ENCODE data around the gene IQGAP2. TPM values are rescaled to one million over a fixed set of nuclear protein-coding genes. Genes with fewer than 3 reads are reported as not detected.
A peak's percentile ranks its signal among the peaks of the same experiment; 100 is the strongest.

Gene IQGAP2
- total and polyA plus RNA-seq, 2 donors (not counting 1 experiment from before 2014, with no cell fraction given), result 8.1 to 15.0 TPM

GRCh38 chr5:76718880-76719279, 315.8 kb downstream of the IQGAP2 start:
- no peak overlapping the region for H3K27ac Mint-ChIP-seq
- peaks cover 32% of the 10 kb centered on the region for H3K4me1 Mint-ChIP-seq
- Histone ChIP-seq H4K20me1 (ENCODE audit: control insufficient read depth, insufficient read depth, low read length, poor library complexity, severe bottlenecking) (no peaks in the 10 kb centered on the region), H2AFZ (ENCODE audit: insufficient read depth, low read depth, low read length, poor library complexity, severe bottlenecking) (no peak overlapping the region), H3K27me3 (replicated peaks in 1 of 4; ENCODE audit: control extremely low read depth in 1 of 4, control insufficient read depth in 3 of 4, insufficient read depth in 4 of 4, low read length in 3 of 4) (peaks cover 0 to 42% (median 25%) of the 10 kb centered on the region in 4 experiments), H3K4me3 (ENCODE audit: control extremely low read depth in 1 of 5, extremely low read depth in 1 of 5, insufficient read depth in 1 of 5, low read depth in 2 of 5, low read length in 4 of 5) (no peak overlapping the region), H3K9ac (ENCODE audit: low read length) (no peak overlapping the region), H3K27ac (ENCODE audit: low read length in 2 of 2) (no peak overlapping the region), H3K9me3 (ENCODE audit: control extremely low read depth in 1 of 3, control insufficient read depth in 2 of 3, insufficient read depth in 1 of 3, low read length in 2 of 3) (peaks cover 0 to 9% (median 0%) of the 10 kb centered on the region in 3 donors), H3K36me3 (replicated peaks in 1 of 2; ENCODE audit: control extremely low read depth in 1 of 2, control insufficient read depth in 1 of 2, extremely low read depth in 1 of 2, insufficient read depth in 2 of 2, low read length in 1 of 2) (no peaks in the 10 kb centered on the region), H3K79me2 (ENCODE audit: control insufficient read depth, insufficient read depth, low read length) (no peaks in the 10 kb centered on the region), H3K4me2 (replicated peaks; ENCODE audit: low read depth, low read length, poor library complexity, severe bottlenecking) (no peak overlapping the region), H3K4me1 (ENCODE audit: control insufficient read depth in 2 of 2, insufficient read depth in 2 of 2, low read length in 2 of 2) (peaks cover 25 to 28% of the 10 kb centered on the region in 2 donors)
- ATAC-seq (ENCODE audit: low read depth), result no peak
- no peaks in the 10 kb centered on the region for H3K9me3 Mint-ChIP-seq (ENCODE audit: insufficient read depth)
- H3K27me3 Mint-ChIP-seq, result peaks cover 39% of the 10 kb centered on the region
- CTCF ChIA-PET, result interaction anchor here (2.5 kb wide), 1 partner anchor 56 kb away, joined by 6 read pairs; no protein-coding TSS in a partner anchor
- intact Hi-C loops (cut with micrococcal nuclease), result loop anchor here (10.0 kb wide), 1 partner anchor 776 kb away; the partner anchor contains the start of gene WDR41
- no peak for DNase-seq
- 95% methylated on average over 4 of the region's 4 CpGs for WGBS (ENCODE audit: insufficient coverage)
- H3K4me3 Mint-ChIP-seq, result no peak overlapping the region
- TF ChIP-seq CTCF (IDR thresholded peaks at IDR 0.05), result no peak
- no peak for TF ChIP-seq EZH2 (IDR thresholded peaks at IDR 0.05; ENCODE audit: borderline replicate concordance, insufficient read depth, low read depth, low read length, poor library complexity, severe bottlenecking)
- POLR2A ChIA-PET, result interaction anchor here (0.6 kb wide), 1 partner anchor 1837 kb away, joined by 3 read pairs; no protein-coding TSS in a partner anchor

- no peaks in the 10 kb centered on the region for H4K20me1 ChIP-seq (ENCODE audit: control insufficient read depth, insufficient read depth, low read length, poor library complexity, severe bottlenecking)
- Mint-ChIP-seq H3K4me3 (no peak overlapping the region), H3K27ac (no peak overlapping the region), H3K27me3 (peaks cover 28% of the 10 kb centered on the region), H3K4me1 (peaks cover 16% of the 10 kb centered on the region), H3K9me3 (ENCODE audit: insufficient read depth) (no peaks in the 10 kb centered on the region)
- no peak overlapping the region for H3K9ac ChIP-seq (ENCODE audit: low read length)
- intact Hi-C loops (cut with micrococcal nuclease), result loop anchor here (2.0 kb wide), 1 partner anchor 14 kb away; no protein-coding TSS in a partner anchor
- ATAC-seq (ENCODE audit: low read depth) (peak; percentile 43), DNase-seq (peak; percentile 26)
- ChIA-PET CTCF (interaction anchor here (0.5 to 1.0 kb wide), 2 partner anchors 54 to 382 kb away, joined by 3 read pairs; no protein-coding TSS in a partner anchor), POLR2A (no interaction called here)
- H3K27me3 ChIP-seq (replicated peaks in 1 of 4; ENCODE audit: control extremely low read depth in 1 of 4, control insufficient read depth in 3 of 4, insufficient read depth in 4 of 4, low read length in 3 of 4), result peaks cover 0 to 26% (median 17%) of the 10 kb centered on the region in 4 experiments
- H3K4me2 ChIP-seq (replicated peaks; ENCODE audit: low read depth, low read length, poor library complexity, severe bottlenecking), result no peak overlapping the region
- no peaks in the 10 kb centered on the region for H3K79me2 ChIP-seq (ENCODE audit: control insufficient read depth, insufficient read depth, low read length)
- 45% methylated on average over 5 of the region's 10 CpGs for WGBS (ENCODE audit: insufficient coverage)
- TF ChIP-seq CTCF (IDR thresholded peaks at IDR 0.05), result no peak
- TF ChIP-seq EZH2 (IDR thresholded peaks at IDR 0.05; ENCODE audit: borderline replicate concordance, insufficient read depth, low read depth, low read length, poor library complexity, severe bottlenecking), result no peak
- H3K27ac ChIP-seq (ENCODE audit: low read length in 2 of 2), result no peak overlapping the region
- no peak overlapping the region for H3K4me3 ChIP-seq (ENCODE audit: control extremely low read depth in 1 of 5, extremely low read depth in 1 of 5, insufficient read depth in 1 of 5, low read depth in 2 of 5, low read length in 4 of 5)
- peaks cover 0 to under 1% (median 0%) of the 10 kb centered on the region in 3 donors for H3K9me3 ChIP-seq (ENCODE audit: control extremely low read depth in 1 of 3, control insufficient read depth in 2 of 3, insufficient read depth in 1 of 3, low read length in 2 of 3)
- H3K36me3 ChIP-seq (replicated peaks in 1 of 2; ENCODE audit: control extremely low read depth in 1 of 2, control insufficient read depth in 1 of 2, extremely low read depth in 1 of 2, insufficient read depth in 2 of 2, low read length in 1 of 2), result no peaks in the 10 kb centered on the region
- peaks cover 9 to 14% of the 10 kb centered on the region in 2 donors for H3K4me1 ChIP-seq (ENCODE audit: control insufficient read depth in 2 of 2, insufficient read depth in 2 of 2, low read length in 2 of 2)
- no peak overlapping the region for H2AFZ ChIP-seq (ENCODE audit: insufficient read depth, low read depth, low read length, poor library complexity, severe bottlenecking)
Measured at GRCh38 chr5:76720988-76721569, 318.0 kb downstream of the IQGAP2 start.
